GM06990 (cell line): ENCODE measurements around the gene KCND3.

Experiments
- DNase-seq: peaks from one replicate; pipeline ENCODE4 v3.0.0-alpha.2; 2011; ENCODE audit not compliant: insufficient read length; ENCODE audit errors: extremely low read depth
- H3K27me3 ChIP-seq: replicated peaks from 2 replicates; pipeline ENCODE4 v1.6.0; 2011; ENCODE audit warnings: low read length; ENCODE audit not compliant: control insufficient read depth, insufficient read depth
- H3K36me3 ChIP-seq: 2 replicates; pipeline ENCODE4 v1.5.1; 2011; ENCODE audit warnings: low read length; ENCODE audit not compliant: control insufficient read depth, insufficient read depth
- H3K4me3 ChIP-seq: replicated peaks from 2 replicates; pipeline ENCODE4 v1.5.1; 2011; ENCODE audit warnings: low read depth, mild to moderate bottlenecking, control low read depth, low read length
- TF ChIP-seq, protein P1 (sequence below): IDR thresholded peaks from 2 replicates; pipeline ENCODE4 v1.5.1; 2011; ENCODE audit warnings: low read length, control low read depth, mild to moderate bottlenecking, inconsistent platforms; ENCODE audit not compliant: insufficient read depth, poor library complexity, severe bottlenecking

The KCND3 gene

DNA sequence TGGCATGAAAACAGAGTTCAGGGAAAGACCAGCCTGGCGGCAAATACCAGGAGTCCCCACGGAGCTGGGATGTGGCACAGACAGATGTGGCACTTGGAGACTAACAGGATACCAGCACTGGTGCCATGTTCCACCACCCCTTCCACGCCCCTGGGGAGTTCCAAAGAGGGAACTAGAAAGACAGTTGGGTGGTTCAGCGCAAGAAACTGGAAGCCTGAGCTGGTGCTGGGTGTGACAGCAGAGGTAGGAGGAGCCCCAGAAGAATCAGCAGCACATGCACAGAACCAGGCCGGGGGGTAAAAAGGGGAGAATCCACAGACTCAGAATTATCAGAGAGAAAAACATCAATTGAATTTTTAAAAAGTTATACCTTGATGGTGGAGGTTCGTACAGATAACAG lies 211.4 kb downstream of the KCND3 start:
- DNase-seq = no peak

DNA sequence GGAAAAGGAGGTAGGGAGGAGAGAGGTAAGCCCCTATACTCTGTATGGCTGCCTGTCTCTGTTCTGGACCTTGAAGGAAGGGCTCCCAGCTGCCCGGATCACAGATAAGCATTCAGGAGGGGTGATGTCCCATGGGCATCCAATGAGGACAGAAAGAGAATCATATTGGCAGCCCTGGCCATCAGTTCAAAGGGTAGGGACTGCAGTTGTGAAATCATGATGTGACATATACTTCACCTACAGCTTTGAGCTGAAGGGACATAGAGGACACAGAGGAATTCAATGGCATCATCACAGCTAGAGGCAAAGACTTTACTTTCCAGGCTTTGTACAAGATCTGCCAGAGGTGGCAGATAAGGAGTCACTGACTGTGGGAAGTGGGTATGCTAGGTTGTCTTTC lies 212.2 kb downstream of the KCND3 start:
- Histone ChIP-seq H3K4me3 (no peak overlapping the region), H3K27me3 (no peaks in the 10 kb centered on the region; the same call in 1 of the 2 replicates), H3K36me3 (no peaks in the 10 kb centered on the region)
- DNase-seq = no peak
- TF ChIP-seq, protein P1, sequence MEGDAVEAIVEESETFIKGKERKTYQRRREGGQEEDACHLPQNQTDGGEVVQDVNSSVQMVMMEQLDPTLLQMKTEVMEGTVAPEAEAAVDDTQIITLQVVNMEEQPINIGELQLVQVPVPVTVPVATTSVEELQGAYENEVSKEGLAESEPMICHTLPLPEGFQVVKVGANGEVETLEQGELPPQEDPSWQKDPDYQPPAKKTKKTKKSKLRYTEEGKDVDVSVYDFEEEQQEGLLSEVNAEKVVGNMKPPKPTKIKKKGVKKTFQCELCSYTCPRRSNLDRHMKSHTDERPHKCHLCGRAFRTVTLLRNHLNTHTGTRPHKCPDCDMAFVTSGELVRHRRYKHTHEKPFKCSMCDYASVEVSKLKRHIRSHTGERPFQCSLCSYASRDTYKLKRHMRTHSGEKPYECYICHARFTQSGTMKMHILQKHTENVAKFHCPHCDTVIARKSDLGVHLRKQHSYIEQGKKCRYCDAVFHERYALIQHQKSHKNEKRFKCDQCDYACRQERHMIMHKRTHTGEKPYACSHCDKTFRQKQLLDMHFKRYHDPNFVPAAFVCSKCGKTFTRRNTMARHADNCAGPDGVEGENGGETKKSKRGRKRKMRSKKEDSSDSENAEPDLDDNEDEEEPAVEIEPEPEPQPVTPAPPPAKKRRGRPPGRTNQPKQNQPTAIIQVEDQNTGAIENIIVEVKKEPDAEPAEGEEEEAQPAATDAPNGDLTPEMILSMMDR = no peak

More for the DNA sequence above, 211.4 kb downstream of the KCND3 start:
- TF ChIP-seq, protein P1 = no peak
- no peaks in the 10 kb centered on the region; the same call in 1 of the 2 replicates for H3K27me3 ChIP-seq
- no peaks in the 10 kb centered on the region for H3K36me3 ChIP-seq
- H3K4me3 ChIP-seq = no peak overlapping the region

DNA sequence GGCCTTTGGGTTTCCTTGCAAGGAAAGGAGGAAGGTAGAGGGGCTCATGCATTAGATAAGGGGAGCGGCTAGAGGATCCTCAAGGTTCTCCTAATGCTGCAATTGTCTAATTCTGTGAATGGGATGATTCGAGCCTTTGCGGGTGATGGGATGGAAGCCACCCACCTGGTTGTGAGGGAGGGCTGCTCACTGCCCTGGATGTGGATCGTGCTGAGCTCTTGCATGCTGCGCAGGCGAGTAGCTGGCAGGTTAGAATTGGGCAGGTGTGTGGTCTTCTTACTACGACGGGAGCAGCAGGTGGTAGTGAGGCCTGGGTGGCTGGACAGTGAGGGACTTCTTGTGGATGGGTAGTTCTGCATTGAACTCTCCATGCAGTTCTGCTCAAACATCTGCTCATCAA lies 212.6 kb downstream of the KCND3 start:
- Histone ChIP-seq H3K27me3 (no peaks in the 10 kb centered on the region; the same call in 1 of the 2 replicates), H3K4me3 (no peak overlapping the region), H3K36me3 (no peaks in the 10 kb centered on the region)
- DNase-seq = no peak
- TF ChIP-seq, protein P1 = no peak

DNA sequence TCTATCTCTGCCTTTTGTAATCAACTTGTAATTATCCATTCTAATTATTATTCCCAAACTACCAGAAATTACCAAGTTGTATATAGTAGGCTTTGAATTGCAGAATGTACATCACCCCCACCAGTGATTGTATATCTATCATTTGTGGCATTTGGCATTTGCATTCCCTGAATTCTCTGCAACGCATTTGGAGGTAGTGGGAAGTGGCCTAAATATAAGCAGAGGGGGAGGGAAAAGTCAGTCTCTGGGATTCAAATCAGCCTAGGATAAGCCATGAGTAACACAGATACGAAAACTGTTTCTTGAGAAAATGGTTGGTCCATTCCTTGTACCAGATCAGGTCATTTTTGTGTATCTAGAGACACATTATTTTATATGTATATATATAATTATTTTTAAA lies 213.1 kb downstream of the KCND3 start:
- TF ChIP-seq, protein P1 = no peak
- H3K27me3 ChIP-seq = no peaks in the 10 kb centered on the region; the same call in 1 of the 2 replicates
- H3K36me3 ChIP-seq = no peaks in the 10 kb centered on the region
- H3K4me3 ChIP-seq = no peak overlapping the region
- no peak for DNase-seq

DNA sequence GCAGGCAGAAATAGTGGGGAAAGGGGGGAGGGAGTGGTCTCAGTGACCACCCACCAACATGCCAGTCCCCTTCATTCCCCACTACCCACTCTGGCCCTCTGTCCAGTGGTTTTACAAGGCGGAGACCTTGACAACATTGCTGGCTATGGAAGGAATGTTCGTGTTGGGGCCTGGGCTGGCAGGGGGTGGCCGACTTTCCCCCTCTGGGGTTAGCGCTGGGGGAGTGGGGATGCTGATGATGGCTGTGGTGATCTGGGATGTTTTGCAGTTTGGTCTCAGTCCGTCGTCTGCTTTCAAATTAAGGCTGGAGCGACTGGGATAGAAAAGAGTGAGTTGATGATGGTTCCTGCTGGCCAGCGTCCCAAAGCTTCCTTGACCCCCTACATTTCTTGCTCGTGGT lies 213.5 kb downstream of the KCND3 start:
- TF ChIP-seq, protein P1 = no peak
- H3K36me3 ChIP-seq = no peaks in the 10 kb centered on the region
- DNase-seq = no peak
- no peak overlapping the region for H3K4me3 ChIP-seq
- H3K27me3 ChIP-seq = no peaks in the 10 kb centered on the region; the same call in 1 of the 2 replicates

DNA sequence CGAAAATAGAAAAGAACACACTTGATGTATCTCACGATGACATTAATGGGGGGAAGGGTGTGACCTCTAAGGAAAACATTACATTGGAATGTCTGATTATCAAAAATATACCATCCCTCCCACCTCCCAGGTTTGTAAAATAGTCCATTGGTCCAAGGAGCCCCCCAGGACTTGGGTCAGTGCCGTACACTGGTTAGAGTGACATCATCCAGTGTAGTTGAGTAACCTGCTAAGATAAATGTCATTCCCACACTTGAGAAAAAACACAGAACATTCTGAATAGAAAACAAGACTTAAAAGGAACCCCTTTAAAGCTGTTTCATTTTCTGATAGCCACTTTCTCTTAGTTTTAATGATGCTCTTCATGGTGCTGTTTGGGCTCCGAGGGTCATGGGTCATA lies 218.6 kb downstream of the KCND3 start:
- Histone ChIP-seq H3K27me3 (no peaks in the 10 kb centered on the region), H3K4me3 (no peak overlapping the region), H3K36me3 (peaks cover 5% of the 10 kb centered on the region)
- TF ChIP-seq, protein P1 = no peak
- no peak for DNase-seq
